Measurements from ENCODE around the gene PIERCE2.
"Not testable (repeated sequence)": the region's sequence is repeated elsewhere in the genome, so short reads cannot be mapped to it uniquely, and the experiment has no call there.

The PIERCE2 gene

GRCh38 chr15:55422089-55422488 lies 13.8 kb downstream of the PIERCE2 start:
- no peak for DNase-seq

DNA sequence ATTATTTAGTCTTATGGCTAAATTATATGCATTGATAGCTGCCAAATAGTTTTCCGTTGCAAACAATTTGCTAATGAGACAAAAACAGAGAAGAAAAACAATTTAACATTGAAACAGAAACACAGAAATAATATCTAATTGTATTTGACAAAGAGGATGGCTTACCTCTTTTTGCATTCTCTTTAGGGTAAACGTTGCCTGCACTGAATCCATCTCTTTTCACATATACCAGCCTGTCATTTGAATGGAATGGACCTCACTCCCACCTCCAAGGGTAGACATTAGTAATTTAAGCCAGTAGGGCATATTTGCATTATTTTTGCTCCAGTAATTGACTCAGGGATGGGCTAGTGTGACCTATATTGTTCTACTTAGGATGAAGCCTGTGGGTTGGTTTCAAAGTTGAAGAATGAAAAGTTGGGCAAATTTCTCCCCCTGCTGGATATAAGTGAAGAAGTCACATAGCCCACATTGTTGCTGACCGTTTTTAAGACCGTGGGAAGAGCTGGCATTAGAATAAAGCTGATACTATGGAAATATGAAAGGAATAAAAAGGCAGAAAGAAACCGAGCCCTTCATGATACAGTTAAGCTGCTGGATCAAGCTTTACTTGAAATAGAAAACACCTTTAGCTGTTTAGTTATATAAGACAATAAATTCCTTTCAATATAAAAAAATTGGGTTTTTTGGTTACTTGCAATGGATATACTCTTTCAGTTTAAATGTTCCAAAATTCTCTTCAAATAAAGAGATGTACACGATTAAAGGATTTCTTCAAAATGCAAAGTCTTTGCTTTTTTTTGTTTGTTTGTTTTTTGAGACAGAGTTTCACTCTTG lies 26.9 kb downstream of the PIERCE2 start:
- no peak for DNase-seq

DNA sequence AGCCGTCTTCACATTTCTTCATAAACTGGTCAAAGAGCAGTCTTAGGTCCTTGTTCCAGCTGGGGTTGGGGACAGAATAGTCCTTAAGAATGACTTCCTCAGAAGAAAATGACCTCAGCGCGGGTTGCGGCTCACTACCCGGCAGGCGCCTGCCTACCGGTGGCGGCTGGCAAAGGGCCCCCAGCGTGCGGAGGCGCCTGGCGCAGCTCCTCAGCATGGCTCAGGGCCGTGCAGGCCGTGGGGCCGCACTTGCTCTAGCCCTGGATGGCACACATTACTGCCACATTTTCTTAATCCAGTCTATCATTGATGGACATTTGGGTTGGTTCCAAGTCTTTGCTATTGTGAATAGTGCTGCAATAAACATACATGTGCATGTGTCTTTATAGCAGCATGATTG lies 34.8 kb downstream of the PIERCE2 start:
- DNase-seq: not testable (repeated sequence)

DNA sequence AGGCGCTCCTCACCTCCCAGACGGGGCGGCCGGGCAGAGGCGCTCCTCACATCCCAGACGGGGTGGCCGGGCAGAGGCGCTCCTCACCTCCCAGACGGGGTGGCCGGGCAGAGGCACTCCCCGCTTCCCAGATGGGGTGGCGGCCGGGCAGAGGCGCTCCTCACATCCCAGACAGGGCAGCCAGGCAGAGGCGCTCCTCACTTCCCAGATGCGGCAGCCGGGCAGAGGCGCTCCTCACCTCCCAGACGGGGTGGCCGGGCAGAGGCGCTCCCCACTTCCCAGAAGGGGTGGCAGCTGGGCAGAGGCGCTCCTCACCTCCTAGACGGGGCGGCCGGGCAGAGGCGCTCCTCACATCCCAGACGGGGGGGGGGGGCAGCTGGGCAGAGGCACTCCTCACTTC lies 37.6 kb downstream of the PIERCE2 start:
- DNase-seq: not testable (repeated sequence)

GRCh38 chr15:55446379-55447029 lies 38.2 kb downstream of the PIERCE2 start:
- not testable (repeated sequence) for DNase-seq

DNA sequence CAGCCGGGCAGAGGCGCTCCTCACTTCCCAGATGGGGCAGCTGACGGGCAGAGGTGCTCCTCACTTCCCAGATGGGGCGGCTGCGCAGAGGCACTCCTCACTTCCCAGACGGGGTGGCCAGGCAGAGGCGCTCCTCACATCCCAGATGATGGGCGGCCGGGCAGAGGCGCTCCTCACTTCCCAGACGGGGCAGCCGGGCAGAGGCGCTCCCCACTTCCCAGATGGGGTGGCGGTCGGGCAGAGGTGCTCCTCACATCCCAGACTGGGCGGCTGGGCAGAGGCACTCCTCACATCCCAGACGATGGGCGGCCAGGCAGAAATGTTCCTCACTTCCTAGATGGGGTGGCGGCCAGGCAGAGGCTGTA lies 38.7 kb downstream of the PIERCE2 start:
- DNase-seq: not testable (repeated sequence)

- no peak for DNase-seq
These were observed 49.2 kb downstream of the PIERCE2 start for GRCh38 chr15:55457401-55458022.

DNA sequence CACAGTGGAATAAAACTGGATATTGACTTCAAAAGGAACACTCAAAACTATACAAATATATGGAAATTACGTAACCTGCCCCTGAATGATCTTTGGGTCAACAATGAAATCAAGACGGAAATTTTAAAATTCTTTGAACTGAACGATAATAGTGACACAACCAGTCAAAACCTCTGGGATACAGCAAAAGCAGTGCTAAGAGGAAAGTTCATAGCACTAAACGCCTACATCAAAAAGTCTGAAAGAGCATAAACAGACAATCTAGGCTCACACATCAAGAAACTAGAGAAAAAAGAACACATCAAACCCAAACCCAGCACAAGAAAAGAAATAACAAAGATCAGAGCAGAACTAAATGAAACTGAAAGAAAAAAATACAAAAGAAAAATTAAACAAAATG lies 53.2 kb downstream of the PIERCE2 start:
- DNase-seq: no peak

DNA sequence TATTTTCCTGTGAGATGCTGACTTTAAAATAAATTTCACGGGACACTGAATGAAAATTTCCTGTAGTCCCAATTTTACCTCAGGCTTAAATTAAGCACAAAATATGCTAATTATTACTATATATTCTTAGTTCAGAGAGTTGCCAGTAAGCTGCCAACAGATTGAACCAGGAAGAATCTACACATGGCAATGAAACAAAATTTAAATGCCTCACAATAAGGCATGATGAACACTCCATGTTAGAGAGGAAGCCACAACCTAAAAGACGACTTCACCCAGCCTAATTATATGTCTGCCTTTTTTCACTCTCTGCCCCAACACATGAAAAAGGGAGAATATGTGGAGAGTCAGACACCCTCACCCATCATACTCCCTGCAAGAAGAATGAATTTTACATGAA lies 60.0 kb downstream of the PIERCE2 start:
- DNase-seq: no peak
